ENCODE measurements around the gene FASTKD1. TPM values are rescaled to one million over a fixed set of nuclear protein-coding genes. Genes with fewer than 3 reads are reported as not detected.
"Not testable (repeated sequence)": the region's sequence is repeated elsewhere in the genome, so short reads cannot be mapped to it uniquely, and the experiment has no call there.

FASTKD1 gene
- total RNA-seq, 1 experiment from 2014 or later = 27.7 TPM

- no peak for DNase-seq (ENCODE audit: low spot score)
- in situ Hi-C loops (cut with HindIII; ENCODE audit: low sequenced_read_pairs) = no loop called here
Observed at GRCh38 chr2:169572821-169573159, 875 bp downstream of the FASTKD1 start.

GRCh38 chr2:169572189-169572588 is 1.5 kb downstream of the FASTKD1 start:
- no peak for DNase-seq (ENCODE audit: low spot score)
- in situ Hi-C loops (cut with HindIII; ENCODE audit: low sequenced_read_pairs) = no loop called here

GRCh38 chr2:169571571-169571970 is 2.1 kb downstream of the FASTKD1 start:
- DNase-seq (ENCODE audit: low spot score) = no peak
- in situ Hi-C loops (cut with HindIII; ENCODE audit: low sequenced_read_pairs) = no loop called here

GRCh38 chr2:169570752-169571151 is 2.9 kb downstream of the FASTKD1 start:
- in situ Hi-C loops (cut with HindIII; ENCODE audit: low sequenced_read_pairs); DNase-seq (ENCODE audit: low spot score): not testable (repeated sequence)

GRCh38 chr2:169569948-169570347 is 3.7 kb downstream of the FASTKD1 start:
- DNase-seq (ENCODE audit: low spot score) = no peak
- in situ Hi-C loops (cut with HindIII; ENCODE audit: low sequenced_read_pairs) = no loop called here

- in situ Hi-C loops (cut with HindIII; ENCODE audit: low sequenced_read_pairs) = no loop called here
- no peak for DNase-seq (ENCODE audit: low spot score)
Observed at GRCh38 chr2:169565686-169566085, 8.0 kb downstream of the FASTKD1 start.

- DNase-seq (ENCODE audit: low spot score) = no peak
- in situ Hi-C loops (cut with HindIII; ENCODE audit: low sequenced_read_pairs) = no loop called here
Observed at GRCh38 chr2:169562519-169562918, 11.1 kb downstream of the FASTKD1 start.

- in situ Hi-C loops (cut with HindIII; ENCODE audit: low sequenced_read_pairs); DNase-seq (ENCODE audit: low spot score): not testable (repeated sequence)
Observed at GRCh38 chr2:169562084-169562483, 11.6 kb downstream of the FASTKD1 start.

- in situ Hi-C loops (cut with HindIII; ENCODE audit: low sequenced_read_pairs) = no loop called here
- no peak for DNase-seq (ENCODE audit: low spot score)
Observed at GRCh38 chr2:169561364-169561763, 12.3 kb downstream of the FASTKD1 start.

- in situ Hi-C loops (cut with HindIII; ENCODE audit: low sequenced_read_pairs) = no loop called here
- DNase-seq (ENCODE audit: low spot score) = no peak
Observed at GRCh38 chr2:169546756-169547155, 26.9 kb downstream of the FASTKD1 start.

GRCh38 chr2:169542433-169542832 is 31.2 kb downstream of the FASTKD1 start:
- DNase-seq (ENCODE audit: low spot score) = no peak
- in situ Hi-C loops (cut with HindIII; ENCODE audit: low sequenced_read_pairs) = no loop called here

- no peak for DNase-seq (ENCODE audit: low spot score)
- in situ Hi-C loops (cut with HindIII; ENCODE audit: low sequenced_read_pairs) = no loop called here
Observed at GRCh38 chr2:169540146-169540545, 33.5 kb downstream of the FASTKD1 start.

- in situ Hi-C loops (cut with HindIII; ENCODE audit: low sequenced_read_pairs) = not testable (repeated sequence)
Observed at GRCh38 chr2:169539460-169539859, 34.2 kb downstream of the FASTKD1 start.

GRCh38 chr2:169528271-169528701 is 45.4 kb downstream of the FASTKD1 start:
- DNase-seq (ENCODE audit: low spot score) = peak; percentile 55
- in situ Hi-C loops (cut with HindIII; ENCODE audit: low sequenced_read_pairs) = no loop called here

More at GRCh38 chr2:169539460-169539859, 34.2 kb downstream of the FASTKD1 start:
- not testable (repeated sequence) for DNase-seq (ENCODE audit: low spot score)

- no peak for DNase-seq (ENCODE audit: low spot score)
- in situ Hi-C loops (cut with HindIII; ENCODE audit: low sequenced_read_pairs) = no loop called here
Observed at GRCh38 chr2:169526451-169526850, 47.2 kb downstream of the FASTKD1 start.

GRCh38 chr2:169525434-169525833 is 48.2 kb downstream of the FASTKD1 start:
- DNase-seq (ENCODE audit: low spot score) = no peak
- in situ Hi-C loops (cut with HindIII; ENCODE audit: low sequenced_read_pairs) = no loop called here

GRCh38 chr2:169523681-169524080 is 50.0 kb downstream of the FASTKD1 start:
- in situ Hi-C loops (cut with HindIII; ENCODE audit: low sequenced_read_pairs) = no loop called here

GRCh38 chr2:169520896-169521295 is 52.8 kb downstream of the FASTKD1 start:
- in situ Hi-C loops (cut with HindIII; ENCODE audit: low sequenced_read_pairs) = no loop called here
- no peak for DNase-seq (ENCODE audit: low spot score)

More at GRCh38 chr2:169523681-169524080, 50.0 kb downstream of the FASTKD1 start:
- DNase-seq (ENCODE audit: low spot score) = no peak

- DNase-seq (ENCODE audit: low spot score); in situ Hi-C loops (cut with HindIII; ENCODE audit: low sequenced_read_pairs): not testable (repeated sequence)
Observed at GRCh38 chr2:169516488-169516995, 57.1 kb downstream of the FASTKD1 start.

GRCh38 chr2:169514758-169515157 is 58.9 kb downstream of the FASTKD1 start:
- DNase-seq (ENCODE audit: low spot score); in situ Hi-C loops (cut with HindIII; ENCODE audit: low sequenced_read_pairs): not testable (repeated sequence)

- in situ Hi-C loops (cut with HindIII; ENCODE audit: low sequenced_read_pairs) = no loop called here
- no peak for DNase-seq (ENCODE audit: low spot score)
Observed at GRCh38 chr2:169513926-169514325, 59.7 kb downstream of the FASTKD1 start.

GRCh38 chr2:169513094-169513493 is 60.6 kb downstream of the FASTKD1 start:
- in situ Hi-C loops (cut with HindIII; ENCODE audit: low sequenced_read_pairs) = no loop called here
- no peak for DNase-seq (ENCODE audit: low spot score)

Measured in G401 (cell line).